Measurements from ENCODE around the gene MYD88.

GRCh38 chr3:38089163-38089562 lies 49.3 kb upstream of the MYD88 start:
- no peak for TF ChIP-seq EZH2phosphoT487 (IDR thresholded peaks at IDR 0.05; ENCODE audit: low read depth, severe bottlenecking, unreplicated experiment)
- TF ChIP-seq CTCF (IDR thresholded peaks at IDR 0.05; ENCODE audit: poor library complexity) = no peak
- TF ChIP-seq EZH2 (IDR thresholded peaks at IDR 0.05; ENCODE audit: borderline replicate concordance) = no peak
